NB4 (cell line): Measurements from ENCODE around the gene REPS2.

Experiments used
- DNase-seq: peaks from one replicate; pipeline ENCODE4 v3.0.0; 2010; ENCODE audit warnings: low read depth
- H3K4me3 ChIP-seq: one replicate; pipeline ENCODE4 v1.5.1; 2011; ENCODE audit warnings: mild to moderate bottlenecking, low read depth, low read length, moderate library complexity
- MYC ChIP-seq: IDR thresholded peaks from 2 replicates; pipeline ENCODE4 v1.6.1; 2011; ENCODE audit warnings: low read depth, low read length
- POLR2A ChIP-seq: IDR thresholded peaks from 2 replicates; pipeline ENCODE4 v1.6.1; 2011; ENCODE audit warnings: mild to moderate bottlenecking; ENCODE audit not compliant: insufficient read length; ENCODE audit errors: extremely low read depth
- TF ChIP-seq, protein P1 (sequence below): IDR thresholded peaks from one replicate; pipeline ENCODE4 v1.5.1; 2012; ENCODE audit warnings: low read depth, low read length
- TF ChIP-seq, protein P2 (sequence below): IDR thresholded peaks from 2 replicates; pipeline ENCODE4 v1.6.1; 2011; ENCODE audit warnings: low read depth, low read length

Gene REPS2

DNA sequence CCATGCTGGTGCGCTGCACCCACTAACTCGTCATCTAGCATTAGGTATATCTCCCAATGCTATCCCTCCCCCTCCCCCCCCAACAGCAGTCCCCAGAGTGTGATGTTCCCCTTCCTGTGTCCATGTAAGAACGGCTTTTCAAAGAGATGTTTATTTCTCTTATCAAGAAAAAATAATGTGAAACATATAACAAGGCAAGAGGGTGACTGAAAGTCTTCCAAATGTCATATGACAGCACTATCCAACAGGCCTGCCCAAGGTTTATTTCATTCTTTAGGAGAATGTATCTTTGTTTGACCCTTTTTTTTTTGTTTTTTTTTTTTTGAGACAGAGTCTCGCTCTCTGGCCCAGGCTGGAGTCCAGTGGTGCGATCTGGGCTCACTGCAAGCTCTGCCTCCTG, 29.9 kb upstream of the REPS2 start:
- TF ChIP-seq POLR2A = no peak
- no peak for TF ChIP-seq MYC
- TF ChIP-seq, protein P1, sequence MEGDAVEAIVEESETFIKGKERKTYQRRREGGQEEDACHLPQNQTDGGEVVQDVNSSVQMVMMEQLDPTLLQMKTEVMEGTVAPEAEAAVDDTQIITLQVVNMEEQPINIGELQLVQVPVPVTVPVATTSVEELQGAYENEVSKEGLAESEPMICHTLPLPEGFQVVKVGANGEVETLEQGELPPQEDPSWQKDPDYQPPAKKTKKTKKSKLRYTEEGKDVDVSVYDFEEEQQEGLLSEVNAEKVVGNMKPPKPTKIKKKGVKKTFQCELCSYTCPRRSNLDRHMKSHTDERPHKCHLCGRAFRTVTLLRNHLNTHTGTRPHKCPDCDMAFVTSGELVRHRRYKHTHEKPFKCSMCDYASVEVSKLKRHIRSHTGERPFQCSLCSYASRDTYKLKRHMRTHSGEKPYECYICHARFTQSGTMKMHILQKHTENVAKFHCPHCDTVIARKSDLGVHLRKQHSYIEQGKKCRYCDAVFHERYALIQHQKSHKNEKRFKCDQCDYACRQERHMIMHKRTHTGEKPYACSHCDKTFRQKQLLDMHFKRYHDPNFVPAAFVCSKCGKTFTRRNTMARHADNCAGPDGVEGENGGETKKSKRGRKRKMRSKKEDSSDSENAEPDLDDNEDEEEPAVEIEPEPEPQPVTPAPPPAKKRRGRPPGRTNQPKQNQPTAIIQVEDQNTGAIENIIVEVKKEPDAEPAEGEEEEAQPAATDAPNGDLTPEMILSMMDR = no peak
- TF ChIP-seq, protein P2, sequence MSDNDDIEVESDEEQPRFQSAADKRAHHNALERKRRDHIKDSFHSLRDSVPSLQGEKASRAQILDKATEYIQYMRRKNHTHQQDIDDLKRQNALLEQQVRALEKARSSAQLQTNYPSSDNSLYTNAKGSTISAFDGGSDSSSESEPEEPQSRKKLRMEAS = no peak

DNA sequence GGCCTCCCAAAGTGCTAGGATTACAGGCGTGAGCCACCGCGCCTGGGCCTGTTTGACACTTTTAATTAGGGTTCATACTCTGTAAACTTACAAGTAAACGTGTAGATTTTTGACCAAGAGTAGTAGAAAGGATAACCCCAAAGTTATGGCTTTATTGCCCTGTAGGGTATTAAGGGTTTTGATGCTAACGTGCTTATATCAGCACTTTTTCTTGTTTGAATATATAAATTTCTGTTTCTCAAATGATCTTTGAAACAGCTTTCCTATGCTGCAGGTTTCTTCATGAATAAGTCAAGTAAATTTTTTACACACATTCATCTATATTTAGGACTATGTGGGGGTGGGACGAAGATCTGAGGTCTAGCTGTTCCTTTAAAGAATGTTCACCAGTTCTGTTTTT, 29.3 kb upstream of the REPS2 start:
- no peak overlapping the region for H3K4me3 ChIP-seq
- DNase-seq = no peak
- TF ChIP-seq MYC = no peak
- TF ChIP-seq POLR2A = no peak
- TF ChIP-seq, protein P1 = no peak
- TF ChIP-seq, protein P2 = no peak

More for the DNA sequence above, 29.9 kb upstream of the REPS2 start:
- no peak for DNase-seq
- no peak overlapping the region for H3K4me3 ChIP-seq

DNA sequence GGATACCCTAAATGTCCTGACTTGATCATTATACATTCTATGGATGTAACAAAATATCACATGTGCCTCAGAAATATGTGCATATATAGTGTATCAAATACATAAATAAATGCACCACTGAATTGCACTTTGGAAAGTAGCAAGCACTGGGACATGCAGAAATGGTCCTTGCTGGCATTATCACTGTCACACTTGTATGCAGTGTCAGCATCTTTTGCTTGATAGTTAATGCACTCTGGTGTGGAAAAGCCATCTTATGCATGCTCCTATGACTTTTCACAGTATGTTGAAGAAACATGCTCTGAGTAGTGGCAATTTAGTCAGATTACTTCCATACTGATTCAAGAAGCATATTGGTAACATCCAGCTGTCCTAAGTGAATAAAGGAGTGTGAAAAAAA, 27.5 kb upstream of the REPS2 start:
- no peak for DNase-seq
- TF ChIP-seq, protein P1 = no peak
- TF ChIP-seq, protein P2 = no peak
- no peak for TF ChIP-seq MYC
- TF ChIP-seq POLR2A = no peak
- no peak overlapping the region for H3K4me3 ChIP-seq

DNA sequence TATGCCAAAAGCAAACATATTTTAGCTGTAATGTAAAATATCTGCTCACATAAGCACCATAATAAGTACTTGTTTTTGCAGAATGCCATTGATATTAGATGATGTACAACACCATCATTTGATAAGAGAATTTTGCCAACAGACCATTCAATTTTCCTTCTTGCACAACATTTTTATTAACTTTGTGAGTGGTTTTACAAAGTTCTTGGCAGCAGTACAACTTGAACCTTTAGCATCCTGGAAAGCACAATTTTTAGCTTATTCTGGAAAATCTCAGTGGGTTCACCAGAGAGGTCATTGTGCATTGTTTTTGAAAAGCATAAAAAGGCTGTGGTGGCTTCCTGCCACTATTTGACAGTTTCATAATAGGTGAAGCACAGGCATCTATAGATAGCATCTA, 26.4 kb upstream of the REPS2 start:
- no peak overlapping the region for H3K4me3 ChIP-seq
- no peak for DNase-seq
- TF ChIP-seq, protein P1 = no peak
- no peak for TF ChIP-seq MYC

DNA sequence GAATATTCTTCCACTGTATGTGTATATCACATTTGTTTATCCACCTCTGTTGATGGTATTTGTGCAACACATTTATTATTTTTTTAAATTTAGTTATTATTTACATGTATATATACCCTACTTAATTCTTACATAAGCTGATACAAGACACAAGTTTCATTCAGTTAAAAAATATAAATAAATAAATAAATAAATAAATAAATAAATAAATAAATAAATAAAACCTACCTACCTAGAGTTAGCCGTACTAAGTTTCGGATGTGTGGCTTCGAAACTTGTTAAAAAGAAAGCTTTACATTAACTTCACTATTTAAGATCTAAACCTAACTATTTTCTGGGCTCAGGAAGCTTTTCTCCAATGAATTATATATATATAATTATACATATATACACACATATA, 23.3 kb upstream of the REPS2 start:
- no peak for DNase-seq

More for the DNA sequence above, 23.3 kb upstream of the REPS2 start:
- no peak overlapping the region for H3K4me3 ChIP-seq
- TF ChIP-seq, protein P1 = no peak
- TF ChIP-seq MYC = no peak
- TF ChIP-seq, protein P2 = no peak
- no peak for TF ChIP-seq POLR2A
